GM10266 (cell line): ENCODE data around the gene B3GNT2.

Experiments
- DNase-seq: peaks from one replicate; pipeline ENCODE4 v3.0.0; 2012; ENCODE audit errors: extremely low spot score
- TF ChIP-seq, protein P1 (sequence below): IDR thresholded peaks from 2 replicates; pipeline ENCODE4 v1.5.1; 2012; ENCODE audit warnings: mild to moderate bottlenecking, low read depth; ENCODE audit not compliant: control insufficient read depth, insufficient read depth; ENCODE audit errors: missing control alignments

Gene B3GNT2

DNA sequence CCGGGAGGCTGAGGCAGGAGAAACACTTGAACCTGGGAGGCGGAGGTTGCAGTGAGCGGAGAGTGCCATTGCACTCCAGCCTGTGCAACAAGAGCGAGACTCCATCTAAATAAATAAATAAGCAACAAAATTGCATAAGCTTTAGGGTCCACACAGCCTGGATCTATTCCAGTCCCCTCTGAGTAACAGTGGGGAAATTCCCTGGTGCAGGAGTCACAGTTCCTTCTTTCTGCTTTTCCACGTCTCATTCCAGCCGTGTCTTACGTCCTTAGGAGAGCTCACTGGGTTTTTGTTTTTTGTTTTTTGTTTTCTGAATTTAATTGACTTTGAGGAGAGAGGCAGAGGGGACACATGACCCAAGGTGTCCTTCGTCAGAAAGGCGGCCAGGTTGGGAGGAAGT lies 44.6 kb downstream of the B3GNT2 start:
- TF ChIP-seq, protein P1, sequence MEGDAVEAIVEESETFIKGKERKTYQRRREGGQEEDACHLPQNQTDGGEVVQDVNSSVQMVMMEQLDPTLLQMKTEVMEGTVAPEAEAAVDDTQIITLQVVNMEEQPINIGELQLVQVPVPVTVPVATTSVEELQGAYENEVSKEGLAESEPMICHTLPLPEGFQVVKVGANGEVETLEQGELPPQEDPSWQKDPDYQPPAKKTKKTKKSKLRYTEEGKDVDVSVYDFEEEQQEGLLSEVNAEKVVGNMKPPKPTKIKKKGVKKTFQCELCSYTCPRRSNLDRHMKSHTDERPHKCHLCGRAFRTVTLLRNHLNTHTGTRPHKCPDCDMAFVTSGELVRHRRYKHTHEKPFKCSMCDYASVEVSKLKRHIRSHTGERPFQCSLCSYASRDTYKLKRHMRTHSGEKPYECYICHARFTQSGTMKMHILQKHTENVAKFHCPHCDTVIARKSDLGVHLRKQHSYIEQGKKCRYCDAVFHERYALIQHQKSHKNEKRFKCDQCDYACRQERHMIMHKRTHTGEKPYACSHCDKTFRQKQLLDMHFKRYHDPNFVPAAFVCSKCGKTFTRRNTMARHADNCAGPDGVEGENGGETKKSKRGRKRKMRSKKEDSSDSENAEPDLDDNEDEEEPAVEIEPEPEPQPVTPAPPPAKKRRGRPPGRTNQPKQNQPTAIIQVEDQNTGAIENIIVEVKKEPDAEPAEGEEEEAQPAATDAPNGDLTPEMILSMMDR = no peak

DNA sequence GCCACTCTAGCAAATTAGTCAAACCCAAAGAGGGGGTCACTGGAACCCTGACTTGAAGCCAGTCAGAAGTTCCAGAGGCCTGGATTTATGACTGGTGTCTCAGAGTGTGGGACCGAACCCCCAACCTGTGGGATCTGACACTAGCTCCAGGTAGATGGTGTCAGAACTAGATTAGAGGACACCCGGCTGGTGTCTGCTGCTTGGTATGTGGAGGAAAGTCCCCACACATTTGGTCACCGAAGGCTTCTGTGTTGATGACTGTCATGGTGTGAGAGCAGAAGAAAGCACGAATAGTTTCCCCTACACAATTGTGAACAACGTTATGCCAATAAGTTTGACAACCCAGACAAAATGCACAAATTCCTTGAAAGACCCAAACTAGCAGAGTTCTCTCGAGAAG lies 48.1 kb downstream of the B3GNT2 start:
- TF ChIP-seq, protein P1 = no peak
- DNase-seq = no peak

More for the DNA sequence above, 44.6 kb downstream of the B3GNT2 start:
- no peak for DNase-seq

DNA sequence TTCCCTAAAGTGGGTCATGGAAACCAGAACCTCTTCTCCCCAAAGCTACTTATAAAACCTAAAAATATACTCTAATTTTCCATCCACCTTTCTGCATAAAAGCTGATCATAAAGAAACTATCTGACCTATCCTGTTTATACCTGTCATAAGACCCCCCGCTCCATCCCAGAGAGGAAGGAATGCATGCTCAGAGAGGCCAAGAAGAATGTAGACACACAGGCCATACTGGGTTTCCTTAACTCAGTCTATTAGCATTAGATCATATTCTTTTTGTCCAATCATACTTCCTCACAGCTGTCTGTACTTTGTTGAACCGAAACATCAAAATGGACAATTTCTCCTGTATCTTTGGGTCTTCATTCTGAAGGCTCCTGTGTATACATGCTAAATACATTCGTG lies 52.3 kb downstream of the B3GNT2 start:
- TF ChIP-seq, protein P1 = no peak

DNA sequence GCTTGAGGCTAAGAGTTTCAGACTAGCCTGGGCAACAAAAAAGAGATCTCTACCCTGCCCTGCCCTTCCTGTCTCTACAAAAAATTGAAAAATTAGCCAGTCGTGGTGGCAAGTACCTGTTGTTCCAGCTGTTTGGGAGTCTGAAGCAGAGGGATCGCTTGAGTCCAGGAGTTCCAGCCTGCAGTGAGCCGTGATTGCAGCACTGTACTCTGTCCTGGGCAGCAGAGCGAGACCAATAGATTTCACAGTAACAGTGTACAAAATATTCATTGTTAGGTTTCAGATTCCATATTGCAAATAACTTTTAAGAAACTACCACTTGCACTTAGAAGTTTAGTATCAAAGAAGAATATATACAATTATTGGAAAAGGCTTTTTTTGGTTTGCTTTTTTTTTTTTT lies 54.3 kb downstream of the B3GNT2 start:
- TF ChIP-seq, protein P1 = no peak

More for the DNA sequence above, 52.3 kb downstream of the B3GNT2 start:
- no peak for DNase-seq

DNA sequence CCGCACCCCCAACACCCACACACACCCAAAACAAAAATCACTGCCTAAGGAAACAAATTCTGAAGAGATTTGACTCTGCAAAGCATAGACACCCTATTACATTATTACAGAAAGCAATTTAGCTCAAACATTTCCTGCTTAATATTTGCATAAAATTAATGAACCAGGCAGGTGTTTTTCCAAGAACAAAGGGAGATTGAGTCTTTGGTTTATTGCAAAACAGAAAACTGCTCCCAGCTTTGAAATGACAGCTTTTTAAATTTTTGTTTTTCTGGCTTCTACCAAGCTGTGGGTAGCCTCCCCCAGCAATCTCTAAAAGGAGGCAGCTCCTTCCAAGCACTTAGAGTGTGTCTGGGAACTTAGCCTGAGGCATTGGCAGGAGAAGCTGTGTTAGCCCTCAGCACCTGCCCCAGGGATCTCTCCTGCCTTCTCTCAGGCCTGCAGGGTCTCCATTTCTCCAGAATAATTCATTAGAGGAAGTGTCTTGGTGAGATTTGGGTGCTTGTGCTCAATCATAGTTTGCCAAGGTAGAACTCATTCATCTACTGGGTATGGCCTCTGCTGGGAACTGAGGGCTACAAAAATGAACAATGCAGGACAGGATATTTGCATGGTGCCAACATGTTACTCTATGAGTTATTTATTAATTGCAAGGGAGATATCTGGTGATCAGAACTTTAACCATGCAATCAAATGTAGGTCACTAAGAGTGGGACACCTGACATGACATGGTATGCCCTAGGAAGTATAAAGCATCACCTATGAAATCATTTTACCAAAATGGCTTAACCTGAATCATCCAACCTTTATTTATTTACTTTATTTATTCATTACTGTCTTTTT lies 58.7 kb downstream of the B3GNT2 start:
- no peak for DNase-seq
- TF ChIP-seq, protein P1 = no peak

More for the DNA sequence above, 54.3 kb downstream of the B3GNT2 start:
- no peak for DNase-seq

DNA sequence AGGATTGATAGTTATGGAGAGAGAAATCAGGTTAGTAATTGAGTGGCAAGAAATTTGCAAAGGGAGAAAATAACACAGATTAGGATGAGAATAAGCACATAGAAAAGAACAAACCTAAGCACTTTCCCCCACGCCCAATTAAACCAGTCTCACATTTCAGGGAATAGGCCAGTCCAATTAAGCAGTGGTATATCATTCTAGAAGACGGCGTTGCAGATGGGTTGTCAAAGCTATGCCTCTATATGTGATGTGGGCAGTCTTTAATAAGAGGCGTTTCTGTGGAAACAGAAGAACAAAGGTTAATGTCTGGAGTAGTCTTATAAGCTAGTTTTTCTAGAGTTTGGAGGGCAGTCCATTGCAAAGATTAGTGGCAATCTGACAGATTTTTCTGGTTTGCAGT lies 61.6 kb downstream of the B3GNT2 start:
- TF ChIP-seq, protein P1 = no peak

DNA sequence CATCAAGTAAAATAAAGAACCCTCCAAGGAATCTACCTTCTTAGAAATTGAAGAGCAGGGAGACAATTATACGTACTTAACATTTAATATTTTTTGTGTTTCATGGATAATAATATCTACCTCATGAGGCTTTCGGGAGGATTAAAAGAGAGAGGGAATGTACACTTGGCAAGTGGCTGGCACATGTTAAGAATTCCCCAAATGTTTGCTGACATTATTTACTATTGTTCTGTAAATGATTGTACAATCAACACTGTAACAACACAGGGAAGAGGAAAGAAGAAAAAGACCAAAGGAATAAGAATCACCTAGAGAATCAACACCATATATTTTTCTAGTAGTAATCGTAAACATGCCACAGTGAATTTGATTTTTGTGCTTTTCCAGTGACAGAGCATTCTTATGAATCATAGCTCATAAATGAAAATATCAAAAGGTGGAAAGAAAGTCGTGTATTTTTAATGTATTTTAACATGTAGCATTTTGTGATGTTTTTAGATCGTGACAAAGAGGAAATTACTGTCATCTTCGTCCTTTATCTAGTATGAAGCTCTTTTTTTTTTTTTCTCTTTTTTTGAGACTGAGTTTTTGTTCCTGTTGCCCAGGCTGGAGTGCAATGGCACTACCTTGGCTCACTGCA lies 67.3 kb downstream of the B3GNT2 start:
- TF ChIP-seq, protein P1 = no peak
- DNase-seq = no peak

More for the DNA sequence above, 61.6 kb downstream of the B3GNT2 start:
- no peak for DNase-seq
